ENCODE measurements around the gene TRMT1.
"Not testable (repeated sequence)": the region's sequence is repeated elsewhere in the genome, so short reads cannot be mapped to it uniquely, and the experiment has no call there.

Gene TRMT1

DNA sequence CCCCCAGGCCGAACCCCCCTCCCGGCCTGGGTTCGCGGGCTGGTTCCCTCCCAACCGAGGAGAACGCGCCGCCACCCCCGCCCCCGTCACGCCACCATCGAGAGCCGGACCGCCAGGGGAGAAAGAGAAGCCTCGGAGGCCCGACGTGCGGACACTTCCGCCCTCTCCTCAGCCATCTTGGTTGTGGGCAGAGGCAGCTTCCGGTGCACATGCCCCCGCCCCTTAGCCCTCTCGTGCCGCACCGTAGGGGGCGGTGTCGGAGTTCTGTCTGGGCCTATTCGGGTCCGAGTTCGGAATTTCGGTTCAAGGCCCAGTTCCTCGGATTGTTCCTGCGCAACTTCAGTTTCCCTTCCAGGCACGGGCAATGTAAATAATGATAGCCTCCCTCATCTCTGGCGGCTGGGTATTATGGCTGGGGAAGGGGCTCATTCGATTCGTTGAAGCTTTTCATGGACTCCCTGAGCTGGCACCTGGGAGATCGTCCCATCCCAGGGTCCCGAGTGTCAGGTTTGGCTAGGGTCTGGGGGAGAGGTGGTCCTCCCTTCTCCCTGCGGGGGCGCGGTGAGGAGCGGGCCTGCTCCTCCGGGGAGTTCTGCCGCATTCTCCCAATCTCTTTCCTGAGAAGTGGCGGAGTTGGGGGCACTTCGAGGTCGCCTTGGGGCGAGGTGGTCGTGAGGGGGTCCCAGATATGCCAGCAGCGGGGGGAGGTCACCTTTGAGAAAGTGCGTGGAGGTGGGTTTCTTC, 33.8 kb upstream of the TRMT1 start, which contains the start of the genes IER2 and STX10:
TSS of gene IER2 (plus strand) at position 225 of the 744 bp plus-strand sequence. CDS start 2,776 bp downstream, outside the sequence.
TSS of gene STX10 (minus strand) at position 189 of the 744 bp plus-strand sequence. CDS start 202 bp downstream, outside the sequence.
- DNase-seq (ENCODE audit: low read depth) = no peak

- no peak for DNase-seq (ENCODE audit: low read depth)
Observed at GRCh38 chr19:13149628-13150186, 33.2 kb upstream of the TRMT1 start.

DNA sequence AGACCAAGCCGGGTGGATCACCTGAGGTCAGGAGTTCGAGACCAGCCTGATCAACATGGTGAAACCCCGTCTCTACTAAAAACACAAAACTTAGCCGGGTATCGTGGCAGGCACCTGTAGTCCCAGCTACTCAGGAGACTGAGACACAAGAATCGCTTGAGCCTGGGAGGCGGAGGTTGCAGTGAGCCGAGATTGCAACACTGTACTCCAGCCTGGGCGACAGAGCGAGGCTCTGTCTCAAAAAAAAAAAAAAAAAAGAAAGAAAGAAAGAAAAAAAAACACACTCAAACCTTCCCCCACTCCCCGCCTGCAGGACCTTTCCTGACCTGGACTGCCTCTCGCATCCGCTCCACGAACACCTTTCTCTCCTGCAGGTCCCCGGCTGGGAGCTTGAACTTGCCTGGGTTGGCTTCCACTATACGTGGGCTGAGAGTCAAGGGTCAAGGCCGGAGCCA, 32.7 kb upstream of the TRMT1 start:
- DNase-seq (ENCODE audit: low read depth) = not testable (repeated sequence)

- DNase-seq (ENCODE audit: low read depth) = no peak
Observed at GRCh38 chr19:13146763-13147563, 30.4 kb upstream of the TRMT1 start.

- DNase-seq (ENCODE audit: low read depth) = no peak
Observed at GRCh38 chr19:13139633-13140311, 23.2 kb upstream of the TRMT1 start.

GRCh38 chr19:13138916-13139198, 22.3 kb upstream of the TRMT1 start:
- DNase-seq (ENCODE audit: low read depth) = no peak

DNA sequence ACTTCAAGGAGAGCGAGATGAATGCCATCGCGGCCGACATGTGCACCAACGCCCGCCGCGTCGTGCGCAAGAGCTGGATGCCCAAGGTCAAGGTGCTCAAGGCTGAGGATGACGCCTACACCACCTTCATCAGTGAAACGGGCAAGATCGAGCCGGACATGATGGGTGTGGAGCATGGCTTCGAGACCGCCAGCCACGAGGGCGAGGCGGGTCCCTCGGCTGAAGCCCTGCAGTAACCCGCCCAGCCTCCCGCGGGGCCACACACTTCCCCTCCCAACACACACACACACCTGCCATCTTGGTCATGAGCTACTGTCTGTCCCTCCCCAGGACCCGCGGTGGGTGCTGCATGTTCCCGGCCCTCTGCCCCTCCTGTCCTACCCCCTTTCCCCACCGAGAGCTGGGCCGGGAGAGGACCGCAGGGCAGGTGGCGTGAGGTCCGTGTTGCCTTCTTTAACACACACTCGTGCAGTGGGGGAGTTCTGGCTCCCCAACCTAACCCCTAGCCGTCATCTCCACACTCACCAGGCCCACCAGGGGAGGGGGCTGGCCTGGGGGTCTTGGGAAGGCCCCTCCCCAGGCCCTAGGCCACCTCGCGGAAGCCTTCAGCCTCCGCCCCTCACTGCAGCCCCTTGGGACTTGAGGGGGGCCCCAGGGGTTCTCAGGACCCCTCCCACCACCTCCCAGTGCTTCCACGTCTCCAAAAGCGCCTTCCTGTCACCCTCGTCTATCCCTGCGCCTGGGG, 21.8 kb upstream of the TRMT1 start:
- DNase-seq (ENCODE audit: low read depth) = no peak

GRCh38 chr19:13137290-13137794, 20.8 kb upstream of the TRMT1 start:
- DNase-seq (ENCODE audit: low read depth) = no peak

- no peak for DNase-seq (ENCODE audit: low read depth)
Observed at GRCh38 chr19:13135068-13136062, 18.8 kb upstream of the TRMT1 start.

DNA sequence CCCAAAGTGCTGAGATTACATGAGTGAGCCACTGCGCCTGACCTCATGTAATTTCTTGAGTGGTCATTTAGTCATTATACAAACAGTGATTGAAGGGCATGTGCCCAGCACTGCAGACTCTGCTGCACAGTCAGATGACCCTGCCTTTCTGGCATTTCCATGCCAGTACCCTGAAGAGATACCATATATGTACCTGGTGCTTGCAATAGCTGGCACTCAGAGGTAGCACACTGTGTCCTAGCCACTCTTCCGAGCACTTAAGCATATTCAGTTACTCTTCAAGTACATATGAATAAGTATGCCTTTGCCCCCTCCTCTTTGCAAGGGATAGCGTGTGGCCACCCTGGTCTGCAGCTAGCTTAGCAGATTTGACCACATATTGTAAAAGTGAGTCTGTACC, 18.1 kb upstream of the TRMT1 start:
- DNase-seq (ENCODE audit: low read depth) = no peak

- DNase-seq (ENCODE audit: low read depth) = no peak
Observed at GRCh38 chr19:13133241-13133870, 16.8 kb upstream of the TRMT1 start.

DNA sequence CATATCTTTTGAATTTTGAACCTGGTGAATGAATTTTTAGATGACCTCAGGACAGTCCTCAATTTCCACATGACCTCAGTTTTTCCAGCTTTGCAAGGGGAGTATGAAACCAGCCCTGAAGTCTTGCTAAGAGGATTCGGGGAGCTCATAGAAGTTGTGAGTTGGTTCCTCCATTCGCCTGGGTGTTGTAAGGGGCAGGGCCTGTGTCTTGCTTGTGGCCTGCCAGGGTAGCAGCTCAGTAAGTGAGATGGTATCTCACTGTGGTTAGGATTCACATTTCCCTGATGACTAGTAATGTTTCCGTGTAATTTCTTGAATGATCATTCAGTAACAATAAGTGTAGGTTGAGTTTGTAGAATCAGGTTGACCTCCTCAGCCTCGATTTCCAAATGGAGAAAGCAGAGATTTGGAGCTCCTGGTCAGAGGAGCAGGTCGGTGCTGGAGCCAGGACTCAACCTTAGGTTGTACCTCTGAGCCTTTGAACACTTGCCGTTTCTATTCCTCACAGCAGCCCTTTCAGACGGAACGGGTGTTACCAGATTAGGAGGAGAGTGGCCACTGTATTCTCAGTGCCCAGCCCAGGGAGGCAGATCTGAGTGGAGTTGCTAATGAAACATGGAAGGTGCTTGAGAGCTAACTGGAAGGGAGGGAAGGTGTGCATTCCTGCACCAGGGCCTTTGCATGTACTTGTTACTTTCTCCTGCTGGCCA, 16.1 kb upstream of the TRMT1 start:
- DNase-seq (ENCODE audit: low read depth) = no peak

- no peak for DNase-seq (ENCODE audit: low read depth)
Observed at GRCh38 chr19:13130886-13131490, 14.4 kb upstream of the TRMT1 start.

DNA sequence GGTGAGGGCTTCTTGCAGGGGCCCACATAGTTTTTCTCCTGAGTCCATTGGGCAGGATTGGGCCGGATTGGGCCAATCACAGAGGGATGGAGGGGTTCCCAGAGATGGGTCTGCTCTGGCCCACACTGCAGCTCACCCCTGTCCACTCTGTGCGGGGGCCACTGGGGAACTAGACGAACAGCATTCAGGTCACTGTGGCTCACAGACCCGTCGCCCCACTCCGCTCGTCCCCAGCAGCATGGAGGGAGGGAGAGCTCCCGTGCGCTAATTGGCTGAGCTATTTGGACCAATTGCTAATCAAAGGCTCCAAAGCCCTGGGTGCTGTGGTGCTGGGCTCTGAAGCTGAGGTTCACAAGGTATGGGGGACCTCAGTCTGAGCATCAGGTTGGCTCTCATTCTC, 12.8 kb upstream of the TRMT1 start:
- no peak for DNase-seq (ENCODE audit: low read depth)

DNA sequence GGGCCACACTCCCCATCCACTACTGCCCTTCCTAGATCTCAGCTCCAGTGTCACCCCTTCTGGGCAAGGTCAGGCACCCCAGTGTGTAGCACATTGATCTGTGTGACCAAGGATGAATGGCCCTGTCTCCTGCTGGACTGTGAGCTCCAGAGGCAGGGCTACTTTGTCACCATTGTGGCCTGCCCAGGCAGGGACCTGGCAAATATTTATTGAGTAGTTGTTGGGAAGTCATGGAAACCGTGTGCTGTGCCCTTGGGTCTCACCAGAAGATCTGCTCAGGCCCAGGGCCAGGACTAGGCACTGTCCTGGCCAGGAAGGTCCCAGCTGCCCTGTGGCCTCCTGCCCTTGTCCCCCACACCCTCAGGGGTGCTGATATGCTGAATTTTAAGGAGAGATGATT, 12.0 kb upstream of the TRMT1 start:
- no peak for DNase-seq (ENCODE audit: low read depth)

GRCh38 chr19:13127811-13128575, 11.5 kb upstream of the TRMT1 start:
- no peak for DNase-seq (ENCODE audit: low read depth)

- DNase-seq (ENCODE audit: low read depth) = no peak
Observed at GRCh38 chr19:13127051-13127450, 10.5 kb upstream of the TRMT1 start.

Measured in HS-27A (cell line).